ENCODE results near the gene SNX19. TPM values are rescaled to one million over a fixed set of nuclear protein-coding genes. Genes with fewer than 3 reads are reported as not detected.

The SNX19 gene
- total and polyA plus RNA-seq, 2 donors, result 37.8 to 54.8 TPM

- H3K27ac ChIP-seq (ENCODE audit: low read depth), result no peak overlapping the region
- no peak for DNase-seq (ENCODE audit: extremely low spot score)
- H3K36me3 ChIP-seq (ENCODE audit: insufficient read depth), result peaks cover 6% of the 10 kb centered on the region
- no peak overlapping the region for H3K4me3 ChIP-seq (ENCODE audit: low read depth, low read length)
- 91% methylated on average over 7 of the region's 7 CpGs for WGBS
- no peaks in the 10 kb centered on the region for H3K4me1 ChIP-seq (ENCODE audit: insufficient read depth)
Observed at GRCh38 chr11:130874955-130875531, 41.2 kb downstream of the SNX19 start.

- 36% methylated on average over 1 of the region's 1 CpG for WGBS
- no peak overlapping the region for H3K27ac ChIP-seq (ENCODE audit: low read depth)
Observed at GRCh38 chr11:130874396-130874795, 41.9 kb downstream of the SNX19 start.

GRCh38 chr11:130873761-130874160 is 42.5 kb downstream of the SNX19 start:
- no peaks in the 10 kb centered on the region for H3K4me1 ChIP-seq (ENCODE audit: insufficient read depth)

More at GRCh38 chr11:130874396-130874795, 41.9 kb downstream of the SNX19 start:
- no peak overlapping the region for H3K4me3 ChIP-seq (ENCODE audit: low read depth, low read length)
- H3K36me3 ChIP-seq (ENCODE audit: insufficient read depth), result peaks cover 6% of the 10 kb centered on the region
- no peak for DNase-seq (ENCODE audit: extremely low spot score)
- H3K4me1 ChIP-seq (ENCODE audit: insufficient read depth), result no peaks in the 10 kb centered on the region

GRCh38 chr11:130872981-130873380 is 43.3 kb downstream of the SNX19 start:
- peaks cover 4% of the 10 kb centered on the region for H3K36me3 ChIP-seq (ENCODE audit: insufficient read depth)
- 52% methylated on average over 6 of the region's 6 CpGs for WGBS
- no peak overlapping the region for H3K27ac ChIP-seq (ENCODE audit: low read depth)
- H3K4me3 ChIP-seq (ENCODE audit: low read depth, low read length), result no peak overlapping the region
- no peak for DNase-seq (ENCODE audit: extremely low spot score)
- H3K4me1 ChIP-seq (ENCODE audit: insufficient read depth), result no peaks in the 10 kb centered on the region

More at GRCh38 chr11:130873761-130874160, 42.5 kb downstream of the SNX19 start:
- WGBS, result 96% methylated on average over 1 of the region's 1 CpG
- no peak for DNase-seq (ENCODE audit: extremely low spot score)
- Histone ChIP-seq H3K27ac (ENCODE audit: low read depth) (no peak overlapping the region), H3K4me3 (ENCODE audit: low read depth, low read length) (no peak overlapping the region), H3K36me3 (ENCODE audit: insufficient read depth) (peaks cover 6% of the 10 kb centered on the region)

- WGBS, result 75% methylated on average over 6 of the region's 6 CpGs
- no peak overlapping the region for H3K4me3 ChIP-seq (ENCODE audit: low read depth, low read length)
- H3K36me3 ChIP-seq (ENCODE audit: insufficient read depth), result peaks cover 2% of the 10 kb centered on the region
- H3K4me1 ChIP-seq (ENCODE audit: insufficient read depth), result no peaks in the 10 kb centered on the region
- no peak overlapping the region for H3K27ac ChIP-seq (ENCODE audit: low read depth)
- no peak for DNase-seq (ENCODE audit: extremely low spot score)
Observed at GRCh38 chr11:130872513-130872912, 43.8 kb downstream of the SNX19 start.

GRCh38 chr11:130872102-130872501 is 44.2 kb downstream of the SNX19 start:
- H3K27ac ChIP-seq (ENCODE audit: low read depth), result no peak overlapping the region
- no peak for DNase-seq (ENCODE audit: extremely low spot score)
- H3K4me3 ChIP-seq (ENCODE audit: low read depth, low read length), result no peak overlapping the region
- H3K36me3 ChIP-seq (ENCODE audit: insufficient read depth), result no peaks in the 10 kb centered on the region
- no peaks in the 10 kb centered on the region for H3K4me1 ChIP-seq (ENCODE audit: insufficient read depth)
- 86% methylated on average over 5 of the region's 5 CpGs for WGBS

GRCh38 chr11:130871616-130872015 is 44.7 kb downstream of the SNX19 start:
- no peak for DNase-seq (ENCODE audit: extremely low spot score)
- H3K4me1 ChIP-seq (ENCODE audit: insufficient read depth), result no peaks in the 10 kb centered on the region
- H3K4me3 ChIP-seq (ENCODE audit: low read depth, low read length), result no peak overlapping the region
- 61% methylated on average over 2 of the region's 2 CpGs for WGBS
- H3K27ac ChIP-seq (ENCODE audit: low read depth), result no peak overlapping the region
- no peaks in the 10 kb centered on the region for H3K36me3 ChIP-seq (ENCODE audit: insufficient read depth)

GRCh38 chr11:130868721-130869390 is 47.4 kb downstream of the SNX19 start:
- DNase-seq (ENCODE audit: extremely low spot score), result no peak
- no peaks in the 10 kb centered on the region for H3K4me1 ChIP-seq (ENCODE audit: insufficient read depth)
- no peaks in the 10 kb centered on the region for H3K36me3 ChIP-seq (ENCODE audit: insufficient read depth)
- 73% methylated on average over 7 of the region's 7 CpGs for WGBS
- H3K4me3 ChIP-seq (ENCODE audit: low read depth, low read length), result no peak overlapping the region
- no peak overlapping the region for H3K27ac ChIP-seq (ENCODE audit: low read depth)

- Histone ChIP-seq H3K27ac (ENCODE audit: low read depth) (no peak overlapping the region), H3K4me3 (ENCODE audit: low read depth, low read length) (no peak overlapping the region), H3K4me1 (ENCODE audit: insufficient read depth) (no peaks in the 10 kb centered on the region), H3K36me3 (ENCODE audit: insufficient read depth) (no peaks in the 10 kb centered on the region)
- 78% methylated on average over 8 of the region's 8 CpGs for WGBS
- no peak for DNase-seq (ENCODE audit: extremely low spot score)
Observed at GRCh38 chr11:130868086-130868710, 48.1 kb downstream of the SNX19 start.

GRCh38 chr11:130866831-130867230 is 49.4 kb downstream of the SNX19 start:
- no peak for DNase-seq (ENCODE audit: extremely low spot score)
- 40% methylated on average over 4 of the region's 4 CpGs for WGBS
- Histone ChIP-seq H3K4me3 (ENCODE audit: low read depth, low read length) (no peak overlapping the region), H3K36me3 (ENCODE audit: insufficient read depth) (no peaks in the 10 kb centered on the region), H3K27ac (ENCODE audit: low read depth) (no peak overlapping the region), H3K4me1 (ENCODE audit: insufficient read depth) (no peaks in the 10 kb centered on the region)

GRCh38 chr11:130865774-130866114 is 50.5 kb downstream of the SNX19 start:
- Histone ChIP-seq H3K27ac (ENCODE audit: low read depth) (no peak overlapping the region), H3K4me1 (ENCODE audit: insufficient read depth) (no peaks in the 10 kb centered on the region), H3K4me3 (ENCODE audit: low read depth, low read length) (no peak overlapping the region), H3K36me3 (ENCODE audit: insufficient read depth) (no peaks in the 10 kb centered on the region)
- no peak for DNase-seq (ENCODE audit: extremely low spot score)
- 89% methylated on average over 7 of the region's 7 CpGs for WGBS

GRCh38 chr11:130865091-130865773 is 51.0 kb downstream of the SNX19 start:
- H3K4me3 ChIP-seq (ENCODE audit: low read depth, low read length), result no peak overlapping the region
- H3K27ac ChIP-seq (ENCODE audit: low read depth), result no peak overlapping the region
- 82% methylated on average over 11 of the region's 11 CpGs for WGBS
- DNase-seq (ENCODE audit: extremely low spot score), result no peak
- no peaks in the 10 kb centered on the region for H3K36me3 ChIP-seq (ENCODE audit: insufficient read depth)
- no peaks in the 10 kb centered on the region for H3K4me1 ChIP-seq (ENCODE audit: insufficient read depth)

- Histone ChIP-seq H3K27ac (ENCODE audit: low read depth) (no peak overlapping the region), H3K36me3 (ENCODE audit: insufficient read depth) (no peaks in the 10 kb centered on the region), H3K4me1 (ENCODE audit: insufficient read depth) (no peaks in the 10 kb centered on the region), H3K4me3 (ENCODE audit: low read depth, low read length) (no peak overlapping the region)
- 17% methylated on average over 30 of the region's 30 CpGs for WGBS
- DNase-seq (ENCODE audit: extremely low spot score), result peak; percentile 75
Observed at GRCh38 chr11:130861902-130862860, 54.1 kb downstream of the SNX19 start.

Data from urinary bladder (tissue), 4 donors.